ENCODE data around the gene REEP6. TPM values are rescaled to one million over a fixed set of nuclear protein-coding genes. Genes with fewer than 3 reads are reported as not detected.

The REEP6 gene
- total and polyA plus RNA-seq, 2 of the 8 experiments (the other 6 are each of a cell fraction or from before 2014, with no cell fraction given) = 12.6 to 20.7 TPM

GRCh38 chr19:1488282-1488601, 2.7 kb upstream of the REEP6 start (continued):
- TF ChIP-seq BCL11A (IDR thresholded peaks at IDR 0.05; ENCODE audit: low read depth in 2 of 2, low read length in 2 of 2) (no peak), KDM1A (IDR thresholded peaks at IDR 0.05; ENCODE audit: borderline replicate concordance, low read length) (no peak), CHD7 (IDR thresholded peaks at IDR 0.05; ENCODE audit: insufficient replicate concordance, low read length) (no peak)

Measured in H1 (cell line).